Tibial nerve (tissue), 4 donors: ENCODE data around the gene MAGEB17. TPM values are rescaled to one million over a fixed set of nuclear protein-coding genes. Genes with fewer than 3 reads are reported as not detected.

Experiments
- DNase-seq, 2 donors: peaks; one replicate each; pipeline ENCODE4 v3.0.0-alpha.2; 2019; ENCODE audit warnings: low spot score in 2 of 2
- H3K27ac ChIP-seq, 4 donors: fragments of 200-600 bp; sonication (generic) in 3 of 4; one replicate each; pipeline ENCODE4 v1.5.1; 2017 to 2019; ENCODE audit warnings: mild to moderate bottlenecking in 1 of 4
- H3K27me3 ChIP-seq, 2 donors: fragments of 200-600 bp; sonication (generic) in 1 of 2; one replicate each; pipeline versions ENCODE4 v1.5.1 to v1.6.0; 2017 to 2019
- H3K36me3 ChIP-seq, 3 donors: fragments of 200-600 bp; sonication (generic); one replicate each; pipeline ENCODE4 v1.5.1; 2018 to 2019
- H3K4me1 ChIP-seq, 4 donors: fragments of 200-600 bp; sonication (generic) in 3 of 4; one replicate each; pipeline ENCODE4 v1.5.1; 2017 to 2019
- H3K4me3 ChIP-seq, 4 donors: fragments of 200-600 bp; sonication (generic) in 3 of 4; one replicate each; pipeline ENCODE4 v1.5.1; 2017 to 2019; ENCODE audit warnings: mild to moderate bottlenecking in 1 of 4, moderate library complexity in 1 of 4
- H3K9me3 ChIP-seq, 4 donors: fragments of 200-600 bp; sonication (generic) in 3 of 4; one replicate each; pipeline ENCODE4 v1.5.1; 2017 to 2019
- EP300 ChIP-seq, 2 donors: sonication (generic); formaldehyde crosslinking; IDR thresholded peaks; one replicate each; pipeline ENCODE4 v1.6.1; 2017; ENCODE audit warnings: antibody characterized with exemption in 2 of 2, mild to moderate bottlenecking in 1 of 2
- POLR2A ChIP-seq, 2 donors: fragments of 450-650 bp; IDR thresholded peaks; one replicate each; pipeline ENCODE4 v1.6.1; 2017; ENCODE audit warnings: antibody characterized with exemption in 2 of 2, mild to moderate bottlenecking in 2 of 2, moderate library complexity in 2 of 2
- WGBS, 2 donors: methylation state at CpG; one replicate each; pipeline ENCODE4 v1.1.5; 2018; 5-methylcytosine and 5-hydroxymethylcytosine counted together
- total RNA-seq, 4 donors: library from RNA; depleted of rRNA; stranded (reverse); fragments of >200 nt; gene quantifications; one replicate each; pipeline ENCODE4 v1.1.0, GENCODE V29; 2016
- TF ChIP-seq, protein P1 (sequence below), 5 experiments: fragments of 200-600 bp in 3 of 5; fragments of 450-650 bp in 2 of 5; sonication (generic) in 3 of 5; IDR thresholded peaks; one replicate each; pipeline ENCODE4 v1.5.1; 2016 to 2019; ENCODE audit warnings: antibody characterized with exemption in 5 of 5, mild to moderate bottlenecking in 3 of 5, moderate library complexity in 2 of 5

MAGEB17 gene
- total RNA-seq, 4 donors from 2014 or later = not detected

DNA sequence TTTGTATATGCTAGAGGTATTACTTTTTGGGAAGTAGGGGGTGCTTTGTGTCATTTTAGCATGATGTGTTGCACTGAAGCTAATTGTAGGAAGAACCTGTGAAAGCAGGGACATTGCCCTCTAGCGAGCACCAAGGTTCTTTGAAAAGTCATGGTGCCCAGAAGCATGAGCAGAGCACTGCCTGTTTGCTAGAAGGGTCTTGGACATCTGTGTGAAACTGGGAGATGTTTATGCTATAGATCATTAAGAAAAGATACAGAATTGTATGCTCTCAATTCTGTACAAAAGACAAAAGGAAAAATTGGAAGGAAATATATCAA lies 29.2 kb upstream of the MAGEB17 start:
- Histone ChIP-seq H3K4me3 (no peak overlapping the region), H3K27me3 (peaks cover 0 to 7% of the 10 kb centered on the region in 2 donors), H3K36me3 (no peaks in the 10 kb centered on the region), H3K27ac (no peak overlapping the region), H3K9me3 (no peaks in the 10 kb centered on the region), H3K4me1 (no peaks in the 10 kb centered on the region)
- DNase-seq = no peak
- 60 to 74% methylated on average over 1 of the region's 1 CpG for WGBS, 2 donors
- TF ChIP-seq EP300 (IDR thresholded peaks at IDR 0.05) = no peak
- TF ChIP-seq, protein P1, sequence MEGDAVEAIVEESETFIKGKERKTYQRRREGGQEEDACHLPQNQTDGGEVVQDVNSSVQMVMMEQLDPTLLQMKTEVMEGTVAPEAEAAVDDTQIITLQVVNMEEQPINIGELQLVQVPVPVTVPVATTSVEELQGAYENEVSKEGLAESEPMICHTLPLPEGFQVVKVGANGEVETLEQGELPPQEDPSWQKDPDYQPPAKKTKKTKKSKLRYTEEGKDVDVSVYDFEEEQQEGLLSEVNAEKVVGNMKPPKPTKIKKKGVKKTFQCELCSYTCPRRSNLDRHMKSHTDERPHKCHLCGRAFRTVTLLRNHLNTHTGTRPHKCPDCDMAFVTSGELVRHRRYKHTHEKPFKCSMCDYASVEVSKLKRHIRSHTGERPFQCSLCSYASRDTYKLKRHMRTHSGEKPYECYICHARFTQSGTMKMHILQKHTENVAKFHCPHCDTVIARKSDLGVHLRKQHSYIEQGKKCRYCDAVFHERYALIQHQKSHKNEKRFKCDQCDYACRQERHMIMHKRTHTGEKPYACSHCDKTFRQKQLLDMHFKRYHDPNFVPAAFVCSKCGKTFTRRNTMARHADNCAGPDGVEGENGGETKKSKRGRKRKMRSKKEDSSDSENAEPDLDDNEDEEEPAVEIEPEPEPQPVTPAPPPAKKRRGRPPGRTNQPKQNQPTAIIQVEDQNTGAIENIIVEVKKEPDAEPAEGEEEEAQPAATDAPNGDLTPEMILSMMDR (IDR thresholded peaks at IDR 0.05) = no peak
- TF ChIP-seq POLR2A (IDR thresholded peaks at IDR 0.05) = no peak

DNA sequence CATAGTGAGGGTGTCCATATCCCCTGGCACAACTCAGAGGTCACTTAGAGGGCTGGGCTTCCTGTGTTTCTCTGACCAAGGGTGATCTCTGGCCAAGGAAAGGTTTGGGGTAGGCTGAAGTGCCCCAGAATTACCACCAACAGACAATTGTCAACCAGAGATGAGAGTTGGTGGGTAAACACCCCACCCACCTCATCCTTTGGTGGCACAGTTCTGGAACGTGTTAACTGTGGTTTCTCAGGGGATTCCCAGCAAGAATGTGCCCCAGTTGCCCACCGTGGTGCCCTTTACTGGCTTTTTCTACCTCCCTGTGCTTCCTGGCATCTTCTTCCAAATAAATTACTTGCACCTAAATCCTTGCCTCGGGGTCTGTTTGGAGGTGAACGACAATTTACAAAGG lies 26.8 kb upstream of the MAGEB17 start:
- Histone ChIP-seq H3K9me3 (no peaks in the 10 kb centered on the region), H3K4me1 (no peaks in the 10 kb centered on the region), H3K27ac (no peak overlapping the region), H3K36me3 (no peaks in the 10 kb centered on the region), H3K27me3 (peaks cover 0 to 7% of the 10 kb centered on the region in 2 donors), H3K4me3 (no peak overlapping the region)
- TF ChIP-seq, protein P1 (IDR thresholded peaks at IDR 0.05) = no peak
- TF ChIP-seq POLR2A (IDR thresholded peaks at IDR 0.05) (no peak), EP300 (IDR thresholded peaks at IDR 0.05) (no peak)
- 49 to 54% methylated on average over 4 of the region's 4 CpGs for WGBS, 2 donors
- no peak for DNase-seq

DNA sequence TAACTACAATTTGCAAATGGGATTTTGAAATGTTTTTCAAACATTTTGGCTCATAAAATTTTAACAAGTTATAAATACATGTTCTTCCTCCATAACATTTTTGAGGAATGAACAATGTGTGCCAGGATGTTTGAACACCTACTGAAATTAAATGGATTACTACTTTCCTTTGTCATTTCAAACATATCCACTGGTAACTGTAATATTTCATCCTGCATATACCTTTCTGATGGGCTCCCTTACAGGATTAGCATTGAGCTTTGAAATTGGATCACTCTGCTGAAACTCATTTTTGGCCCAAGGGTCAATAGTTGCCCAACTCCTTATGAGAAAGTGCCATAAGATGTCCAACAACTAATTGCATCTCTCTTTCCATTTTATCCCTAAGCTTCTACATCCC lies 26.3 kb upstream of the MAGEB17 start:
- Histone ChIP-seq H3K4me1 (no peaks in the 10 kb centered on the region), H3K4me3 (no peak overlapping the region), H3K27me3 (peaks cover 0 to 7% of the 10 kb centered on the region in 2 donors), H3K9me3 (no peaks in the 10 kb centered on the region), H3K36me3 (no peaks in the 10 kb centered on the region), H3K27ac (no peak overlapping the region)
- DNase-seq = no peak
- TF ChIP-seq POLR2A (IDR thresholded peaks at IDR 0.05) = no peak
- TF ChIP-seq, protein P1 (IDR thresholded peaks at IDR 0.05) = no peak
- TF ChIP-seq EP300 (IDR thresholded peaks at IDR 0.05) = no peak

DNA sequence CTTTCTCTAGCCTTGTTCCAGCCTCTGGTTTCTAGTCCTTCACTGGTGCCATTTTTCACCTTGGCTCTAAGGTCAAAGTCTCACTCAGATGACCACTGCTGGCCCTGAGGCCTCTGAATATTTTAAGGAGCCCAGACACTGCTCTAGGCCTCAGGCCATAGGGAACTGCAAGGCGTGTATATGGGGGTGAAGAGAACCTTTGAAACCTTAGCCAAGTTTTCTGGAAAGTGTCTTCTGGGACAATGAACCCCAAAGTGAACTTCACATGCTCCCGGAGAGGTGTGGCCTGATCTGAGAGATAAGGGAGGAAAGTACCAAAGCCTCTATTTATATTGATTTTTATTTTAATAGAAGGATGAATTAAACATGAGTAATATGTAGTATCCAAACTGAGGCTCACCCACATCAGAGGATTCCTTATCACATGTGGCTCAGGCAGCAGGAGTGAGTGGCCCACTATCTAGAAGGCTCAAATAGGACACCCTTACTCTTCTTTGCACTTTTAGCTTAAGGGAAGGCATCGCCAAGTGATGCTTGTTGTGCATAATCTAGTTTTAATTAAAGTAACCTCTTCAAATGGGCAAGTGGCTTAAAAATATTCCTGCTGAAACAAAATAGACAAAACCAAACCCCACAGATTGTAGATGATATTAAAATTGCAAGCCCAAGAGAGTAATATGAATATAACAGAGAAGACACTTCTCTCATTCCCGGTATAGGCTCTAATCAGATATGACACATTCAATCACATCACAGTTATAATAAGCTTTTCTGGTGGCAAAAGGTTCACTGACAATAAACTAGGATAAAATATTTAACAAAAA lies 25.6 kb upstream of the MAGEB17 start:
- no peaks in the 10 kb centered on the region for H3K36me3 ChIP-seq
- TF ChIP-seq EP300 (IDR thresholded peaks at IDR 0.05) (no peak), POLR2A (IDR thresholded peaks at IDR 0.05) (no peak)
- TF ChIP-seq, protein P1 (IDR thresholded peaks at IDR 0.05) = no peak
- 90 to 94% methylated on average over 4 of the region's 4 CpGs for WGBS, 2 donors
- H3K9me3 ChIP-seq = no peaks in the 10 kb centered on the region
- H3K27me3 ChIP-seq = peaks cover 0 to 4% of the 10 kb centered on the region in 2 donors
- no peak overlapping the region for H3K27ac ChIP-seq
- no peak overlapping the region for H3K4me3 ChIP-seq
- DNase-seq = no peak
- H3K4me1 ChIP-seq = no peaks in the 10 kb centered on the region

DNA sequence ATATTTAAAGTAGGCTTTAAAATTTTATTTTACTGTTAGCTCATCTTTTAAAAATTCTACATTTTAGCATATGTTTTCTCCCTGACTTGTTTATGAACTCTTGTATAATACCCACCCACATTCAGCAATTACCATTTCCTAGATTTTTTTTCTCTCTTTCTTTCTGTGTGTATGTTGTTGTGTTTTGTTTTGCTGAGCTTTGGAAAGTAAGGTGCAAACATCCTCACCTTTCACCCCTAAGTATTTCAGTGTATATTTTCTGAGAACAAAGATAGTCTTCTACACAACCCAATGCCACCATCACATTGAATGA lies 25.1 kb upstream of the MAGEB17 start:
- no peaks in the 10 kb centered on the region for H3K9me3 ChIP-seq
- H3K27ac ChIP-seq = no peak overlapping the region
- no peak overlapping the region for H3K4me3 ChIP-seq
- no peaks in the 10 kb centered on the region for H3K36me3 ChIP-seq
- H3K27me3 ChIP-seq = no peaks in the 10 kb centered on the region
- TF ChIP-seq, protein P1 (IDR thresholded peaks at IDR 0.05) = no peak
- TF ChIP-seq POLR2A (IDR thresholded peaks at IDR 0.05) (no peak), EP300 (IDR thresholded peaks at IDR 0.05) (no peak)
- no peak for DNase-seq
- no peaks in the 10 kb centered on the region for H3K4me1 ChIP-seq
